ENCODE data around the gene MVB12B.

The MVB12B gene

GRCh38 chr9:126483468-126484073 lies 156.9 kb downstream of the MVB12B start:
- no peak for DNase-seq
- intact Hi-C loops (cut with DNase I), result no loop called here

GRCh38 chr9:126485662-126486061 lies 159.0 kb downstream of the MVB12B start:
- intact Hi-C loops (cut with DNase I), result loop anchor here (5.0 kb wide), 1 partner anchor 88 kb away; no protein-coding TSS in a partner anchor
- DNase-seq, result no peak

GRCh38 chr9:126486276-126486675 lies 159.6 kb downstream of the MVB12B start:
- intact Hi-C loops (cut with DNase I), result loop anchor here (5.0 kb wide), 1 partner anchor 89 kb away; no protein-coding TSS in a partner anchor
- peak in 1 of 42 donors; percentile 17 for DNase-seq

DNA sequence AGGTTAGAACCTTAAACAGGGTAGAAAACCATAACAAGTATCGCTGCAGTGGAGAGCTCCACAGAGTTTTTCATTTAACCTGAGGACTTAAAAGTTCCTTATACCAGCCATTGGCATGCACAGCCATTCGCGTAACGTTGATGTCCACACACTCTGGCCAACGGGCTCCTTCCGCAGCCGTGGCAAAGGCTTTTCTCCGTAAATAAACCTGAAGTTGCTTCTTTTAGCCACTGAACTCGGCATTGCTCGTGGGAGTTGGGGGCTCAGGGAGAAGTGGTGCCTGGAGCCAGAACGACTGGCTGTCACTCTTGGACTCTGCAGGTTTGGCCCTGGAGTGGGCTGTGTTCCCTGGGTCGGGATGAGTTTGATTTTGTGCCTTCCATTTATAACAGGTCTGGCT lies 161.2 kb downstream of the MVB12B start:
- intact Hi-C loops (cut with DNase I), result loop anchor here (5.0 kb wide), 1 partner anchor 91 kb away; no protein-coding TSS in a partner anchor
- peak in 1 of 42 donors; percentile 31 for DNase-seq

DNA sequence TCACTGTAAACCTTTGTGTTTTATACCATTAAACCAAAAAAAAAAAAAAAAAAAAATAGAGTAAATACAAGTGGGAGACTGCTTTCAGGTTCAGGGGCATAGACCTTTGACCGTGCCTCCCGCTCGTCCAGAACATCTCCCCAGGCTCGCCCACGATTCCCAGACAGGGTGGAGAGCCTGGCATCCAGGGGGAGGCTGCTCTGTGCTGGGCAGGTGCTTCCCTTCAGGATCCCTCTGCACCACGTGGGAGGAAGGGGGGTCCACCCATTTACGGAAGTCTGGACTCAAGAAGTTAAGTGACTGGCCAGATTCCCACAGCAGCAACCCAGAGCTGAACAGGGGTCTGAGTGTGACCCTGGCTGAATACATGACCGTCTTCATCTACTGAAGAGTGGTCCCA lies 161.7 kb downstream of the MVB12B start:
- peak in 1 of 42 donors; percentile 28 for DNase-seq
- intact Hi-C loops (cut with DNase I), result loop anchor here (5.0 kb wide), 1 partner anchor 91 kb away; no protein-coding TSS in a partner anchor

- peak in 10 of 42 donors; percentile 34 to 73 (median 52) for DNase-seq
- intact Hi-C loops (cut with DNase I), result loop anchor here (5.0 kb wide), 1 partner anchor 92 kb away; no protein-coding TSS in a partner anchor
Observed at GRCh38 chr9:126488881-126489404, 162.3 kb downstream of the MVB12B start.

DNA sequence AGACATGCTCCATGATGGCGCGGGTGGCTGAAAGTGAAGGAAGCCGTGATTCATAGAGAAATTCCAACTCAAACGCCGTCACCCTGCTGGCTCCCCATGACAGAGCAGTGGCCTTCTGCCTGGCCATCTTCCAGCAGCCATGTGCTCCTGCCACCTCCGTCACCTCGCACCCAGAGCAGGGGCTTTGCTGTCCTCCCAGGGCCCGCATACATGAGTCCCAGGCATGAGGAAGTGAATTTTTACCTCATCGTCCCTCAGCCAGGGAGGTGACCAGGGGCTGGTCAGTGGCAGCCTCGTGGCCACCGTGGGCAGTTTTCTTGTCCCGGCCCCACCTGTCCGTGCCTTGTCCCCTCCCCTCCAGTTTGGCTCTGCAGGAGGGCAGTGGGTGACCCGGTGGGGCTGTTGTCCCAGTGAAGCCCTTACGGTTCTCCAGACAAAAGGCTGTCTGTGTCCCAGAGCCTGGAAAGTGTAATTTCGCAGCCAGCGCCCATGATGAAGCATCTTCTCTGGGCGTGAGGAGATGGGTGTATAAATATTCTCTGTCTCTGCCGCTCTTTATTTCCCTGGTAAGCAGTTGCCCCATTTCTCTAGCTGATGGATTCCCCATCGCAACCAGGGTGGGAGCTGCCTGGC lies 163.1 kb downstream of the MVB12B start:
- intact Hi-C loops (cut with DNase I), result loop anchor here (5.0 to 10.0 kb wide), 3 partner anchors 92 to 1085 kb away; no protein-coding TSS in a partner anchor
- peak in 5 of 42 donors; percentile 32 to 71 (median 47) for DNase-seq

DNA sequence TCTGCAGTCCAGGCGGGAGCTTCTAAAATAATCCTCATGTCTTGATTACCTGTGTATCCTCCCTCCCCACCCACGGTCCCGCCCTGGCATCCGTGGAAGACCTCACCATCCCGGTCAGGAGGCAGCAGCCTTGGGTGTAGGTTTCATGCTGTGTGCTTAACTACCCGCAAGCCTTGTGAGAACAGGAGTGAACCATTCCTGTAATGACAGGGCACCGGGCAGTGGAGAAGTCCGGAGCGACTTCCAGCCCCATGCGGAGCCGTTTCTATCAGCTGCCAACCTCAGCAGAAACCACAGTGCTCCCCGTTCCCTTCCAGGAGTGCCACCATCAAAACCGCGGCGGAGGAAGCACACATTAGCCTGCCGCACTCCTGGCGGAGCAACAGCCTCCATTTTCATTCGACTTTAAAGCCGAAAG lies 163.6 kb downstream of the MVB12B start:
- DNase-seq, result peak in 21 of 42 donors; percentile 36 to 80 (median 53)
- intact Hi-C loops (cut with DNase I), result loop anchor here (10.0 kb wide), 2 partner anchors 255 to 1085 kb away; no protein-coding TSS in a partner anchor

- DNase-seq, result peak in 31 of 42 donors; percentile 42 to 91 (median 76)
- intact Hi-C loops (cut with DNase I), result loop anchor here (10.0 kb wide), 2 partner anchors 256 to 1086 kb away; no protein-coding TSS in a partner anchor
Observed at GRCh38 chr9:126490871-126491567, 164.4 kb downstream of the MVB12B start.

DNA sequence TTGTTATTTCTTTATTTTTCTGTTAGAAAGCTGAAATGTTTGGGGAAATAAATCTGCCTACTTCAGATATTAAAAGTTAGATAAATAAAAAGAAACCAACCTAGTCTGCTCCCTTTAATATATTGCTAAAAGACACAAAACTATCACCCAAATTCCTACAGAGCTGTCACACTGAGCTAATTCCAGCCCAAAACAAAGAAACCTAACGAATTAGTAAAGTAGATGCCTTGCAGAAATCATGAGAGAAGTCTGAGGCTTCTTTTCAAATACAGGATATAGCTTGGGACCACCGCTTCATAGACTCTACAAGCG lies 164.9 kb downstream of the MVB12B start:
- no peak for DNase-seq
- intact Hi-C loops (cut with DNase I), result loop anchor here (10.0 kb wide), 2 partner anchors 257 to 1087 kb away; no protein-coding TSS in a partner anchor

GRCh38 chr9:126491949-126492348 lies 165.3 kb downstream of the MVB12B start:
- no peak for DNase-seq
- intact Hi-C loops (cut with DNase I), result loop anchor here (10.0 kb wide), 2 partner anchors 257 to 1087 kb away; no protein-coding TSS in a partner anchor

GRCh38 chr9:126494264-126494663 lies 167.6 kb downstream of the MVB12B start:
- DNase-seq, result peak in 1 of 42 donors; percentile 60
- intact Hi-C loops (cut with DNase I), result loop anchor here (10.0 kb wide), 2 partner anchors 259 to 1089 kb away; no protein-coding TSS in a partner anchor

DNA sequence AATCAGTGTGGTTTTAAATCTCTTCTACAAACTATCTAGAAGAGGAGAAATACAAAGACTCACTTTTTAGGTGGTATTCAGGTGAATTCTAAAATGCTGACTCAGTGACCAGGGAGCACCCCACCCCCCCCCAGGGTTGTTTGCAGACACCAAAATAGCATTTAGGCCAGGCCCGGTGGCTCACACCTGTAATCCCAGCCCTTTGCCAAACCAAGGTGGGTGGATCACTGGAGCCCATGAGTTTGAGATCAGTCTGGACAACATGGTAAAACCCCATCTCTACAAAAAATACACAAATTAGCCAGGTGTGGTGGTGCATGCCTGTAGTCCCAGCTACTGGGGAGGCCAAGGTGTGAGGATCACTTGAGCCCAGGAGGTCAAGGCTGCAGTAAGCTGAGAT lies 168.1 kb downstream of the MVB12B start:
- intact Hi-C loops (cut with DNase I), result loop anchor here (5.0 to 10.0 kb wide), 3 partner anchors 260 to 1090 kb away; no protein-coding TSS in a partner anchor

DNA sequence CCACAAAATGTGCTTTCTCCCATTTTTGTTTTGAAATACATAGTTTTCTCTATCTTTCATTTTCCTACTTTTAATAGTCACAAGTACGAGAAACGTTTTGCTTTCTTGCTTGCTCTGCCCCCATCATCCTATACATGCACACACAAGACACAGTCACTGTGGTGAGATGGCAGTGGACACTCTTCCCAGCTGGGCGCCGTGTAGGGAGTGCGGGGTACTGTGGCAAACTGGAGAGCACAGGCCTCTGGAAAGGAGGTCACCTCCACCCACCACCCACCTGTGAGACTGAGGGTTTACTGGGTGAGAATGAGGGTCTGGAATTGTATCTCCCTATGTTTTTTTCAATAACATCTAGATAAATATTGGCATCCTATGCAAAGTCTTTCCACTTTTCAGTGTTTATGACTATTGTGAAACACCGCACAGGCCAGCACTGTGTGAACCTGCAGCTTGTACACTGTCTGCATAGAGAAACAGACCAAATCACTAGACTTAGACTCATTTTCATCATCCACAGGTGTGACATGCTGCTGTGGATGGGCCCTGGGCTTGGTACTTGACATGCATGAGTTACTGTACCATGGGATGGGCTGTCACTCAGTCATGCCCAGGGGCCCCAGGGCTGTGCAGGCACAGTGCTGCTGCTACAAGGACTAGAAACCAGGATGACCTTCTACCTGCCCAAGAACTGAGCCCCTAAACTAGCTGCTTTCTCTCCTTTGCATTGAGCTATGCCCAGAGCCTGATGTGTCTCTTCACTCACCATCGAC lies 169.0 kb downstream of the MVB12B start:
- intact Hi-C loops (cut with DNase I), result loop anchor here (5.0 to 10.0 kb wide), 3 partner anchors 261 to 1091 kb away; no protein-coding TSS in a partner anchor
- no peak for DNase-seq

More for the DNA sequence above, 168.1 kb downstream of the MVB12B start:
- no peak for DNase-seq

DNA sequence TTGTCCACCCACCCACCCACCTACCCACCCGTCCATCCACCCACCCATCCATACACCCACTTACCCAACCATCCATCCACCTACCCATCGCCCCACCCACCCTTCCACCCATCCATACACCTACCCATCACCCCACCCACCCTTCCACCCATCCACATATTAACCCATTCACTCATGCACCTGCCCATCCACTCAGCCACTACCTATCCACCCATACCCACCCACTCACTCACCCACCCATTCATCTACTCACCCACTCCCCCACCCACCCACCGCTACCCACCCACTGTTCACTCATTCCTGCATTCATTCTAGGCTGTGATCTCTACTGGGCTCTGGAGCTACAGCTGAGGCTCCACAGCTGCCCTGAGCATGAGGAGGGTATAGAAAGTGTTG lies 169.6 kb downstream of the MVB12B start:
- intact Hi-C loops (cut with DNase I), result loop anchor here (5.0 to 10.0 kb wide), 3 partner anchors 261 to 1091 kb away; no protein-coding TSS in a partner anchor
- DNase-seq, result no peak

GRCh38 chr9:126496781-126497659 lies 170.4 kb downstream of the MVB12B start:
- intact Hi-C loops (cut with DNase I), result loop anchor here (5.0 to 10.0 kb wide), 3 partner anchors 262 to 1092 kb away; no protein-coding TSS in a partner anchor
- peak in 3 of 42 donors; percentile 41 to 73 (median 46) for DNase-seq

DNA sequence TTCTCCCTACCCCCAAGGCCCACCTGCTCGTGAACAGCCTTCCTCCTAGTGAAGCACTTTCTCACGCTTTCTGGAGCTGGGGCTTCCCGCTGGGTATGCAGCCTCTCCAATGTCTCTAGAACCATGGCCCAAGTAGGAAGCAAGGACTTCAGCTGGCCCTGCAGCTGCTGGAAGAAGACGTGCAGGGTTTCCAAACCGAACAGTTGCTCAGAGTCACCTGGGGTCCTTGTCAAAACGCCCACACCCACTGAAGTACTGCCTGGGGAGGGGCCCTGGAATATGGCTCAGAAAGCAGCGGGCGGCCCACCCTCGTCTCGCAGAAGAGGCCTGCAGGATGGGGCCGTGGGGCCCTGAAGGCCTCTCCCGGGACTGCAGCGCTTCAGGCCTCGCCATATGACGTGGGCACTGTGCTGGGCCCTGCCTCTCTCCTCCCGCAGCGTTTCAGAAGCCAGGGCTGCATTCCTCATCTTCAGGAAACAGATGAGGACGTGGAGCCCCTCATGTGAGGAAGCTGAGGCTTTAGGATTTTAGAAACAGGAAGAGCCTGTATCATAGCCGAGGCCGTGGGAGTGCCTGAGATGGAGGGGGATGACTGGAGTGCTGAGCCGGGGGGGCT lies 171.1 kb downstream of the MVB12B start:
- DNase-seq, result no peak
- intact Hi-C loops (cut with DNase I), result loop anchor here (5.0 to 10.0 kb wide), 3 partner anchors 263 to 1093 kb away; no protein-coding TSS in a partner anchor
